HL-60 (cell line): ENCODE data around the gene RYR2.
"Not testable (repeated sequence)": the region's sequence is repeated elsewhere in the genome, so short reads cannot be mapped to it uniquely, and the experiment has no call there.

Experiments
- DNase-seq, 2 experiments: peaks; one replicate each; pipeline ENCODE4 v3.0.0-alpha.2; 2010 to 2020; ENCODE audit warnings: low read depth in 1 of 2, low spot score in 1 of 2
- H3K27ac ChIP-seq: fragments of 250-450 bp; sonication (Bioruptor Pico); replicated peaks from 2 replicates; pipeline ENCODE4 v1.5.1; 2020; ENCODE audit warnings: mild to moderate bottlenecking, moderate library complexity
- H3K27me3 ChIP-seq: fragments of 250-450 bp; sonication (Bioruptor Pico); 2 replicates; pipeline ENCODE4 v1.5.1; 2021; ENCODE audit warnings: mild to moderate bottlenecking, moderate library complexity; ENCODE audit not compliant: insufficient read depth, poor library complexity, severe bottlenecking
- H3K4me3 ChIP-seq: replicated peaks from 2 replicates; pipeline ENCODE4 v1.5.1; 2011; ENCODE audit warnings: mild to moderate bottlenecking, control low read depth, low read length; ENCODE audit not compliant: insufficient read depth
- CTCF ChIP-seq: IDR thresholded peaks from one replicate; pipeline ENCODE4 v1.5.1; 2011; ENCODE audit warnings: low read length, control low read depth, inconsistent platforms; ENCODE audit not compliant: insufficient read depth
- GABPA ChIP-seq: IDR thresholded peaks from 2 replicates; pipeline ENCODE4 v1.6.1; 2012; ENCODE audit warnings: low read depth
- POLR2AphosphoS5 ChIP-seq: IDR thresholded peaks from 2 replicates; pipeline ENCODE4 v1.6.1; 2012; ENCODE audit warnings: low read depth
- SPI1 ChIP-seq: IDR thresholded peaks from 2 replicates; pipeline ENCODE4 v1.6.1; 2012; ENCODE audit warnings: low read depth, mild to moderate bottlenecking, borderline replicate concordance
- TF ChIP-seq, protein P1 (sequence below): IDR thresholded peaks from 2 replicates; pipeline ENCODE4 v1.6.1; 2012; ENCODE audit warnings: low read depth; ENCODE audit not compliant: insufficient replicate concordance

RYR2 gene

DNA sequence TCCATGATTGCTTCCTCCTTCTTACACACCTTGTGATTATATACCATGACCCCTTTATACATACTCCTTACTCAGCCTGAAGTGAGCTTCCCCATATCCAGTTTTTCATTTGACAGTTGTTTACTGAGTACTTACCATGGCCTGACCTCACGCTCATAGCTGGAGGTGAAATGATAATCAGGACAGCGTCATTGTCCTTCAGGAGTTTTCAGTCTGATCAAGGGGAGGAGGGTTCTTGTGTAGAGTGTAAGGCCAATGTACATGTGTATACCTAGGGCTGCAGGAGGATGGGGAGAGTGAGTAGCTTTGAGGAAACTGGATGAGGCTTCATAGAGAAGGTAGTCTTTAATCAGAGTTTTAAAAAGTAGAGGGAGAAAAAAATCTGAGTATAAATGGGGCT, 325.8 kb downstream of the RYR2 start:
- no peak overlapping the region for H3K4me3 ChIP-seq
- no peak for TF ChIP-seq POLR2AphosphoS5
- no peak for TF ChIP-seq CTCF
- TF ChIP-seq GABPA, result no peak
- no peak for TF ChIP-seq SPI1
- TF ChIP-seq, protein P1, sequence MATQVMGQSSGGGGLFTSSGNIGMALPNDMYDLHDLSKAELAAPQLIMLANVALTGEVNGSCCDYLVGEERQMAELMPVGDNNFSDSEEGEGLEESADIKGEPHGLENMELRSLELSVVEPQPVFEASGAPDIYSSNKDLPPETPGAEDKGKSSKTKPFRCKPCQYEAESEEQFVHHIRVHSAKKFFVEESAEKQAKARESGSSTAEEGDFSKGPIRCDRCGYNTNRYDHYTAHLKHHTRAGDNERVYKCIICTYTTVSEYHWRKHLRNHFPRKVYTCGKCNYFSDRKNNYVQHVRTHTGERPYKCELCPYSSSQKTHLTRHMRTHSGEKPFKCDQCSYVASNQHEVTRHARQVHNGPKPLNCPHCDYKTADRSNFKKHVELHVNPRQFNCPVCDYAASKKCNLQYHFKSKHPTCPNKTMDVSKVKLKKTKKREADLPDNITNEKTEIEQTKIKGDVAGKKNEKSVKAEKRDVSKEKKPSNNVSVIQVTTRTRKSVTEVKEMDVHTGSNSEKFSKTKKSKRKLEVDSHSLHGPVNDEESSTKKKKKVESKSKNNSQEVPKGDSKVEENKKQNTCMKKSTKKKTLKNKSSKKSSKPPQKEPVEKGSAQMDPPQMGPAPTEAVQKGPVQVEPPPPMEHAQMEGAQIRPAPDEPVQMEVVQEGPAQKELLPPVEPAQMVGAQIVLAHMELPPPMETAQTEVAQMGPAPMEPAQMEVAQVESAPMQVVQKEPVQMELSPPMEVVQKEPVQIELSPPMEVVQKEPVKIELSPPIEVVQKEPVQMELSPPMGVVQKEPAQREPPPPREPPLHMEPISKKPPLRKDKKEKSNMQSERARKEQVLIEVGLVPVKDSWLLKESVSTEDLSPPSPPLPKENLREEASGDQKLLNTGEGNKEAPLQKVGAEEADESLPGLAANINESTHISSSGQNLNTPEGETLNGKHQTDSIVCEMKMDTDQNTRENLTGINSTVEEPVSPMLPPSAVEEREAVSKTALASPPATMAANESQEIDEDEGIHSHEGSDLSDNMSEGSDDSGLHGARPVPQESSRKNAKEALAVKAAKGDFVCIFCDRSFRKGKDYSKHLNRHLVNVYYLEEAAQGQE, result no peak
- H3K27ac ChIP-seq, result no peak overlapping the region
- H3K27me3 ChIP-seq, result no peaks in the 10 kb centered on the region
- DNase-seq, result no peak

- not testable (repeated sequence) for H3K27ac ChIP-seq, DNase-seq, H3K27me3 ChIP-seq, H3K4me3 ChIP-seq
Observed at GRCh38 chr1:237371477-237371876, 329.5 kb downstream of the RYR2 start.

DNA sequence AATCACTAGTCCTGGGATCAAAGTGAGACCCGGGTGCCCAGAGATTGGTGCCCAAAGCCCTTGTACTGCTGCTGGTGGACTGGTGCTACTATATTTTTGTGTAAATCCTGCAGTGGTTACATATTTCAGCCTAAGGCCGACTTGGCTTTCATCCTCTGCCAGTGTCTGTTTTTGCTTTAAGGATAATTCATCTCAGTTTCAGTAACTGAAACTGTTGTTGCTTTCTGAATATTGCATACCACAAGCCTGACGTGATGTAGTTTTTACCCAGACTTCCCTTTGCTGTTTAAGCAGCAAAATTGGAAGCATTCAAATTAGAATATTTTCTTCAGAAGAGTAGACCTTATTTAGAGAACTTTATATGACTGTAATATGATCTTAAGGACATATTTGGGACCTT, 341.8 kb downstream of the RYR2 start:
- TF ChIP-seq SPI1, result no peak
- TF ChIP-seq CTCF, result no peak
- TF ChIP-seq POLR2AphosphoS5, result no peak
- DNase-seq, result no peak
- Histone ChIP-seq H3K27ac (no peak overlapping the region), H3K4me3 (no peak overlapping the region), H3K27me3 (no peaks in the 10 kb centered on the region)

GRCh38 chr1:237384213-237384612, 342.2 kb downstream of the RYR2 start:
- no peak overlapping the region for H3K4me3 ChIP-seq
- no peak for TF ChIP-seq GABPA
- TF ChIP-seq, protein P1, result no peak
- no peak for TF ChIP-seq CTCF
- no peak for TF ChIP-seq SPI1
- no peak for TF ChIP-seq POLR2AphosphoS5
- no peak for DNase-seq
- H3K27me3 ChIP-seq, result no peaks in the 10 kb centered on the region
- H3K27ac ChIP-seq, result no peak overlapping the region
